Stimulated activated CD4-positive, alpha-beta T cell treated with anti-CD3 and anti-CD28 coated beads, Interleukin-1b, Interleukin-23, amount 100 ng/mL, for 48 hours (primary cell): ENCODE data around the gene VPS37D.
"Not testable (repeated sequence)": the region's sequence is repeated elsewhere in the genome, so short reads cannot be mapped to it uniquely, and the experiment has no call there.

ENCODE experiments used
- DNase-seq: peaks from one replicate; pipeline ENCODE4 v3.0.0-alpha.2; 2020

The VPS37D gene

DNA sequence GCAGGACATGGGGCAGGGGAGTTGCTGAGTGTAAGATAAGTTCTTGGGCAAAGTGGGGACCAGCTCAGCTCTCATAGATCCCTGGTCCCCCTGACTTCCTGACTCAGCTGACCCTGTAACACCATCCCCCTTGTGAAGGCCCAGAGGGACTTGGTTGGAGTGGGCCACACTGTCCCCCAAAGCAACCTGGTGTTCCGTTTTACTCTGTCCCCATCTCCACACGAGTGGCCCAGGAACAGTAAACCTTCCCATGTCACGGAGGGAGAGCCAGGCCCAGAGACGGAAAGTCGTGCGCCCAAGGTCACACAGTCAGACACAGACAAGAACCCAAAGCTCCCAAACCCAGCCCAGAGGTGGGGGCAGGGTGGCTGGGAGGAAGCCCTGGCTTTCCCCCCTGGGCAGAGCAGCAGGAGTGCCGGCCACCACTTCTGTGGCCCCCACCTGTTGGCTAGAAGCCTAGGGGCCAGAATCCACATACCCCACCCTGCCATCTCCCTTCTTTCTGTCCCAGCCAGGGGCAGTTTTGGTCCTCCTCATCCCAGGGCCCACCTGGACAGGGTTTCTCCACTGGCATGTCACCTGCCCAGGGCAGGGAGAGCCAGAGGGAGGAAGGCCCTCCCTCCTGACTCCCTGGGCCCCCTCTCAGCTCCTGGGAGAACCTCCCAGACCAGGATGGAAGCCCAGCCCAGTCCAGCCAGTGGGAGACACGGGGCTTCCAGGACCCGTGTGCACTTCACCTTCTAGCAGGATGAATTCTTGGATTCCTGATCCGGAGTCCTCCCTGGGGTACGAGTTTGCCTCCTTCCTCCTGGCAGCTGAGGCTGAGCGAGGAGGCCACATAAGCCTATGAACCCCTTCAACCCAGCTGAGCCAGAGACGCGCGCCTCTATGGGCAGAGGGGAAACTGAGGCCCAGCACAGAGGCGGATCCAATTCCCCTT is 20.6 kb upstream of the VPS37D start:
- DNase-seq, result no peak

DNA sequence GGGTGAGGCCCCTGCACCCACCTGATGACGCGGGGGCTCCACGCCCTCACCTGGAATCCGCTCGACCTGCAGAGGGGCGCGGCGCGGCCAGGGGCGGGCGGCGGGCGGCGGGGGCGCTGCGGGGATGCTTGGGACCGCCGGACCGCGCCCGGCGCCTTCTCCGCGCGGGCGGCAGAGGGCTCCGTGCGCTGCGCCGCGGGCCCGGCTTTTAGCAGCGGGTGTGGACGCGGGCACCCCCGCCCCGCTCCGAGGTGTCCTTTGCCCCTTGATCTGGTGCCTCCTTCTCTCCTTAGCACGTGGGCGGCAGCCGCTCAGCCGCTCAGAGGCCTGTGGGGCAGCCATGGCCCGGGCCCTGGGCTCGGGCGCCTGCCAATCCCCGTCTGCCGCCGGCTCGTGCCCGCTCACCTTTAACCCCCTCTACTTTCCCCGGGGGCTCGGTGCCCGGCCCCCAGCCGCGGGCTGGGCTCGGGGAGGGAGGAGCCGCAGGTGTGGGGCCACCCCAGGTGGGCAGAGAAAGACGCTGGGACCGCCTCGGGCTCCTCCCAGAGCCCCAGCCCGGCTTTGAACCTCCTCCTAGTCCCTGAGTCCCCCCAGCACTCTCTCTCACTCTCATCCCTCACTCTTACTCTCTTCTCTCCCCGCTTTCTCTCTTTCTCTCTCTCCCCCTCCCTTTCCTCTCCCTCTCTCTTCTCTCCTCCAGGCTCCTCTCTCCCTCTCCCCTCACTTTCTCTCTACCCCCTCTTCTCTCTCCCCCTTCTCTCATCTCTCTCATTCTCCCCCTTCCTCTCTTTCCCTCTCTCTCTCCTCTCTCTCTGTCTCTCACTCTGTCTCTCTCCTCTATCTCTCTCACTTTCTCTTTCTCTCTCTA is 19.7 kb upstream of the VPS37D start:
- DNase-seq, result no peak

GRCh38 chr7:73648593-73649332 is 18.9 kb upstream of the VPS37D start:
- no peak for DNase-seq

- DNase-seq, result no peak
These were observed 18.1 kb upstream of the VPS37D start for GRCh38 chr7:73649576-73649975.

DNA sequence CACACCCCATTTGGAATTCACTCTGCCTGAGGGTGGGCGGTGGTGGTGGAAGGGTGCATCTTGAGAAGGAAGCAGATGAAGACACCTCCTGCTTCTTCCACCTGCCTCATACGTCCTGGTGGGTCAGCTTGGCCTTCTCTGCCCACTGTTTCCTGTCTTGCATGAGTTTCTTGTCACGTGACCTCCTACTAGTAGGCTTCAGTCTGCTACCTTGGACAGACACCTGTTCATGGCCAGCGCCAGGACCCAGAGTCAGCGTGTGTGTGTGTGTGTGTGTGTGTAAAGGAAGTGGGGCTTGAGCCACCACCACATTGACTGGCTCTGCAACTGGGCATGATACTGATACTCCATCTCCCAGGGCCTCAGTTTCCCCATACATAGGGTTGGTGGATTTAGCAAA is 17.1 kb upstream of the VPS37D start:
- no peak for DNase-seq

- no peak for DNase-seq
These were observed 15.1 kb upstream of the VPS37D start for GRCh38 chr7:73652541-73652949.

DNA sequence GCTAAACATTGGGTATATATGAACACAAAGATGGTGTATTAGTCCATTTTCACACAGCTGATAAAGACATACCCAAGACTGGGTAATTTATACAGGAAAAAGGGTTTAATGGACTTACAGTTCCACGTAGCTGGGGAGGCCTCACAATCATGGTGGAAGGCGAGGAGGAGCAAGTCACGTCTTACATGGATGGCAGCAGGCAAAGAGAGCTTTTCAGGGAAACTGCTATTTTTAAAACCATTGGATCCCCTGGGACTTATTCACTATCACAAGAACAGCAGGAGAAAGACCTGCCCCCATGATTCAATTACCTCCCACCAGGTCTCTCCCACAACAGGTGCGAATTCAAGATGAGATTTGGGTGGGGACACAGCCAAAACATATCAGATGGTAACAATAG is 12.3 kb upstream of the VPS37D start:
- DNase-seq, result not testable (repeated sequence)

- DNase-seq, result no peak
These were observed 7.6 kb upstream of the VPS37D start for GRCh38 chr7:73659983-73660382.

DNA sequence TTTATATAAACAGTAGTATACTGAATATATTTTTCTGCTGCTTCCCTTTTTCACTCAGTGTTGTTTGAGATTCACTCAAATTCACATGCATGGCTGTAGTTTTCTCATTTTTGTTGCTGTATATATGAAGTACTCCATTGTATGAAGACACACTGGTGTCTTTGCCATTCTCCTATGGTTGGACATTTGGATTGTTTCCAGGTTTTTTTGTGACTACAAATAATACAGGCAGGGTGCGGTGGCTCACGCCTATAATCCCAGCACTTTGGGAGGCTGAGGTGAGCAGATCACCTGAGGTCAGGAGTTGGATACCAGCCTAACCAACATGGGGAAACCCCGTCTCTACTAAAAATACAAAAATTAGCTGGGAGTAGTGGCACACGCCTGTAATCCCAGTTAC is 7.0 kb upstream of the VPS37D start:
- DNase-seq, result not testable (repeated sequence)

DNA sequence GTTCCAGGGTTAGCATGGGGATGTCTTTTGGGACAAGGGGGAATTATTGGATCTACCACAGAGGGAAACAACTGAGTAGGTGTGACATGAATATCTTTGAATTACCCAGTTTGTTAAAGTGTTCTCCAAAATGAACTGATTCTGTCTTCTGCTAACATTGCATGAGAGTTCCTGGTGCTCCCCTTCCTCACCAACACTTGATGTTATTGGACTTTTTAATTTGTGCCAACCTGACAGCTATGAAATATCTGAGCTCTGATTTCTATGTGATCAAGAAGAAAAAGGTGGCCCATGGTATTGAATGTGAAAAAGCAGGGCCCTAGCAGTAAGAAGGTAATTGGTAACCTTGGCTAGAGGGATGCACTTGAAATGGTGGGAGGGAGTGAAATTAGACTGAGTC is 4.6 kb upstream of the VPS37D start:
- no peak for DNase-seq

- no peak for DNase-seq
These were observed 663 bp downstream of the VPS37D start for GRCh38 chr7:73668103-73668885.

- DNase-seq, result no peak
These were observed 1.2 kb downstream of the VPS37D start for GRCh38 chr7:73668886-73669230.

DNA sequence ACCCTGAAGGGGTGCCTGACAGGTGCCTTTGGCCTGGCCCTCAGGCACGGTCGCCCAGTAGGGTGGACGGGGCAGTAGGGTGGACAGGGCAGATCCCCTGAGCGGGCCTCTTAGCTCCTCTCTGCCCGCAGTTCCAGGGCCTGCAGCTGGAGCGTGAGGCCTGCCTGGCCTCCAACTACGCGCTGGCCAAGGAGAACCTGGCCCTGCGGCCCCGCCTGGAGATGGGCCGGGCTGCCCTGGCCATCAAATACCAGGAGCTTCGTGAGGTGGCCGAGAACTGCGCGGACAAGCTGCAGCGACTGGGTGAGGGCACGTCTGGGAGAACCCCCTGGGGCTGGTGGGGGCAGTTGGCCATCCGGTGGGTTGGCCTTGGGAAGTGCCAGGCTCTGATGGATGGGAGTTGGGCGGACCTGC is 1.7 kb downstream of the VPS37D start:
- DNase-seq, result no peak

DNA sequence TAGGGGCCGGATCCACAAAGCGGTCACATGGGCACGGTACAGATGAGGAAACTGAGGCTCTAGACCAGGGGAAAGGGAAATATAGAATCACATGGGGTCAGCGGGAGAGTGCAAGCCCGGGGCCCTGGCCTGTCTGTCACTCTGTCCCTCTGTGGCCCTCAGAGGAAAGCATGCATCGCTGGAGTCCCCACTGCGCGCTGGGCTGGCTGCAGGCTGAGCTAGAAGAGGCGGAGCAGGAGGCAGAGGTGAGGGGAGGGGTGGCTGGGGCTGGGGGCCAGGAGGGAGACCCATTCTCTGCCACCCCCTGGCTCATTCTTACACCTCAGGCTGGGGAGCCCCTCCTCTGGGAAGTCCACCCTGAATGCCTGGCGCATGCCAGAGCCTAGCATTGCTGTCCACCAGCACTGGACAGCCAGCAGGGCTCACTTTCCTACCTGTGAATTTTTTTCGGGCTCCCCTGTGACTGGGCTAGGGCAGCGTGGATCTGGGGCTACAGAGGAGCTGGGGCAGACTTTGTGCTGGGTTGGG is 2.3 kb downstream of the VPS37D start:
- no peak for DNase-seq

GRCh38 chr7:73671322-73671661 is 3.7 kb downstream of the VPS37D start:
- no peak for DNase-seq

GRCh38 chr7:73671857-73672445 is 4.3 kb downstream of the VPS37D start:
- no peak for DNase-seq

DNA sequence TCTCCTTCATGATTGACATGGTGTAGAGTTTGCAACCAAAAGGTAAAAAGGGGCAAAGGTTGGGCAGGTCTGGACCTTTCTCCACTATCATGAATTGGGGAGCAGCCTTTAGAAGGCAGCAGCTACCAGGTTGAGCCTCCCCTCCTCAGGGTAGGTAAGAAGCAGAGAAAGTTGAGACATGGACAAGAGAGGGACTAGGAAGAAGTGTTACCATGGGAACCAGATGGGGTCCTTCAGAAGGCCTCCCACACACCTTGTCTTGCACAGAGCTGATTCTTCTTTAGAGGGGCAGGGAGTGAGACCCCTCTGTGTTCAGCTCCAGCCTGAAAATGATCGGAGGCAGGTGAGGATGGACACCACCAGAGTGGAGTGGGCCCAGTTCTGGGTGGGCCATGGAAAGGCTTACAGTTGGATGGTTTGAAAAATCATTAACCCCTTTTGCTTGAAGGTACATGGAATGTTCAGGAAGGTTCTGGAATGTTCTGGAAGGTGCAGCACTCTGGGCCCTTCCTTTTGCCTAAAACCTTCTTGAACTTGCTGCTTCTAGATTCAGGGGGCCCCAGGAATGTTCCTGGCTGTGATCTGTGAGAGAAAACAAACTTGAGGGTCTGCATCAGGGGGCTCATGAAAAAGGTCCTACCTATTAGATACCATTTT is 7.0 kb downstream of the VPS37D start:
- no peak for DNase-seq

- DNase-seq, result not testable (repeated sequence)
These were observed 8.4 kb downstream of the VPS37D start for GRCh38 chr7:73676062-73676461.

- DNase-seq, result no peak
These were observed 11.2 kb downstream of the VPS37D start for GRCh38 chr7:73678862-73679261.

DNA sequence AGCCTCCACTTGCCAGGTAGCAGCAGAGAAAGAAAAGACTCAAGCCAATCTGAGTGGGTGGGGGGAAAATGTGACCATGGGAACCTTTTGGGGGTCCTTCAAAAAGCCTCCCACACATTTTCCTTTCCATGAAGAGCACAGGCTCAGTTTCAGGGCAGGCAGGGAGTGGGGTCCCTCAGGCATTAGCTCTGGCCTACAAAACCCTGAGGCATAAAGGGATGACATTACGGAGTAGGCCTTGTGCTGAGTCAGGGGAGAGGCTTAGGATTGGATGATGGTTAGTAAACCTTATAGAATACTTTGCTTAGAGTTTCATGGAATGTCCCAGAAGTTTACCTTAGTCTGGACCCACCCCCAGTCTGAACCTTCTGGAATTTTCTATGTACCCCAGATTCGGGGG is 12.1 kb downstream of the VPS37D start:
- no peak for DNase-seq

- no peak for DNase-seq
These were observed 12.9 kb downstream of the VPS37D start for GRCh38 chr7:73680501-73680900.
